ENCODE results near the gene ARHGAP40.

GRCh38 chr20:38573413-38573812 lies 28.2 kb upstream of the ARHGAP40 start:
- no peak for TF ChIP-seq CTCF (IDR thresholded peaks at IDR 0.05)
- TF ChIP-seq POLR2AphosphoS5 (IDR thresholded peaks at IDR 0.05; ENCODE audit: low read depth, low read length): no peak
